Natural killer cell (primary cell): ENCODE data around the gene CFAP251. TPM values are rescaled to one million over a fixed set of nuclear protein-coding genes. Genes with fewer than 3 reads are reported as not detected.

Experiments
- ATAC-seq, 3 donors: fragments of 150-1000 bp in 2 of 3; fragments of 200-7000 bp in 1 of 3; cut with Tn5 transposase; 1 replicate in 1 of 3; 2 replicates in 2 of 3; pipeline ENCODE4 v1.10.0; 2021; ENCODE audit warnings: mild to moderate bottlenecking in 2 of 3, moderate library complexity in 2 of 3
- DNase-seq, 2 donors: peaks; one replicate each; pipeline versions ENCODE4 v3.0.0 to v3.0.0-alpha.2; 2013 to 2021; ENCODE audit warnings: mixed read lengths in 1 of 2
- H3K27ac ChIP-seq: one replicate; pipeline ENCODE4 v1.5.1; 2013; ENCODE audit warnings: mild to moderate bottlenecking, low read length
- H3K27me3 ChIP-seq: one replicate; pipeline ENCODE4 v1.6.1; 2013; ENCODE audit warnings: low read length; ENCODE audit not compliant: control insufficient read depth, insufficient read depth
- H3K36me3 ChIP-seq: one replicate; pipeline ENCODE4 v1.6.1; 2013; ENCODE audit warnings: low read length; ENCODE audit not compliant: control insufficient read depth, insufficient read depth
- H3K4me1 ChIP-seq: one replicate; pipeline ENCODE4 v1.6.1; 2013; ENCODE audit warnings: low read length; ENCODE audit not compliant: control insufficient read depth, insufficient read depth
- H3K4me3 ChIP-seq: one replicate; pipeline ENCODE4 v1.5.1; 2013; ENCODE audit warnings: low read length
- H3K9me3 ChIP-seq: one replicate; pipeline ENCODE4 v1.6.1; 2013; ENCODE audit warnings: low read length; ENCODE audit not compliant: control insufficient read depth, insufficient read depth
- H3K27ac Mint-ChIP-seq, 2 donors: one replicate each; pipeline ENCODE4 v1.8.0; 2022; ENCODE audit warnings: mild to moderate bottlenecking in 2 of 2, mixed read lengths in 2 of 2, moderate library complexity in 1 of 2
- H3K27me3 Mint-ChIP-seq, 2 donors: one replicate each; pipeline ENCODE4 v1.8.0; 2022; ENCODE audit warnings: low read depth in 2 of 2, mixed read lengths in 2 of 2
- H3K36me3 Mint-ChIP-seq: one replicate; pipeline ENCODE4 v1.8.0; 2022; ENCODE audit warnings: mixed read lengths
- H3K4me1 Mint-ChIP-seq, 2 donors: one replicate each; pipeline ENCODE4 v1.8.0; 2022; ENCODE audit warnings: mixed read lengths in 2 of 2
- H3K4me3 Mint-ChIP-seq: one replicate; pipeline ENCODE4 v1.8.0; 2022; ENCODE audit warnings: mild to moderate bottlenecking, moderate library complexity, mixed read lengths
- H3K9me3 Mint-ChIP-seq, 2 donors: one replicate each; pipeline ENCODE4 v1.8.0; 2022; ENCODE audit warnings: mixed read lengths in 2 of 2
- CTCF ChIP-seq: fragments of 200-600 bp; IDR thresholded peaks from one replicate; pipeline ENCODE4 v1.8.0; 2022; ENCODE audit warnings: antibody characterized with exemption
- WGBS: methylation state at CpG from one replicate; pipeline ENCODE4 v1.1.7; 2013; ENCODE audit warnings: missing lambda C conversion rate; ENCODE audit not compliant: insufficient coverage; 5-methylcytosine and 5-hydroxymethylcytosine counted together
- intact Hi-C: fragments of 100-400 bp; cut with micrococcal nuclease; formaldehyde crosslinking; loops from one replicate; pipeline ENCODE4 v1.14.2; 2022
- total RNA-seq, 4 donors: library from RNA; stranded (reverse); fragments of 120-200 nt in 1 of 4; gene quantifications; one replicate each; pipeline versions ENCODE4 v1.2.3 to v1.2.4, GENCODE V29; 2013 to 2022

The CFAP251 gene
- total RNA-seq, 3 donors from 2014 or later (not counting 1 experiment from before 2014, with no cell fraction given), result 0.59 to 0.80 (median 0.59) TPM

DNA sequence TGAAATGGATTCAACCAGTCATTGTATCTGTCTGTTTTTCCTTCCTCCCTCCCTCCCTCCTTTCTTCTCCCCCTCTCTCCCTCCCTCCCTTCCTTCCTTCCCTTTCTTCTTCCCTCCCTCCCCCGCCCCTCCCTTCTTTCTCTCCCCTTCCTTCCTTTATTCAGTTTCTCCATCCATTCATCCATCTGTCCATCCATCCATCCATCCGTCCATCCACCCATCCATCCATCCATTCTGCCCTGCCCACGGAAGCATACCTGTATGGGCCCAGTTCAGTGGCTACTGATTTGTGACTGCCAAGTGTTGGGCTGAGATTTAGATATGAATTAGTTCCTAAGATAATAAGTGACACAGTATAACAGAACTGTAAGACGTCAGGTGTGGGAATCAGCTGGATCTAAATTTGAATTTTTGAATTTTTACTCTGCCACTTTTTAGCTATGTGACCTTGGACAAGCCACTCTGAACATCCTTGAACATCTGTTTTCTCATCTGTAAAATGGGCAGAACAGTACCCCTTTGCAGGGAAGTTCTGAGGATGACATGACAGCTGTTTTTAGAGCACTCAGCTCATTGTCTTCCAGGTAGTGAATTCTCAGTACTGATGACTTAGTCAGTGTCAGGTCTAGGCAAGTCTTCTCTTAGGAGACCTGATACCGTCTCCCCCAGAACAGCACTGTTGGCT, 42.9 kb downstream of the CFAP251 start:
- no peak overlapping the region for H3K4me3 ChIP-seq
- no peaks in the 10 kb centered on the region for H3K9me3 ChIP-seq
- H3K4me1 ChIP-seq, result no peaks in the 10 kb centered on the region
- no peak for TF ChIP-seq CTCF
- Mint-ChIP-seq H3K36me3 (no peaks in the 10 kb centered on the region), H3K27me3 (no peaks in the 10 kb centered on the region), H3K27ac (no peak overlapping the region), H3K4me1 (no peaks in the 10 kb centered on the region), H3K4me3 (no peak overlapping the region), H3K9me3 (no peaks in the 10 kb centered on the region)
- DNase-seq (no peak), ATAC-seq (no peak)
- no peaks in the 10 kb centered on the region for H3K36me3 ChIP-seq
- no peak overlapping the region for H3K27ac ChIP-seq
- intact Hi-C loops, result no loop called here
- no peaks in the 10 kb centered on the region for H3K27me3 ChIP-seq
- WGBS, result 87% methylated on average over 5 of the region's 5 CpGs

DNA sequence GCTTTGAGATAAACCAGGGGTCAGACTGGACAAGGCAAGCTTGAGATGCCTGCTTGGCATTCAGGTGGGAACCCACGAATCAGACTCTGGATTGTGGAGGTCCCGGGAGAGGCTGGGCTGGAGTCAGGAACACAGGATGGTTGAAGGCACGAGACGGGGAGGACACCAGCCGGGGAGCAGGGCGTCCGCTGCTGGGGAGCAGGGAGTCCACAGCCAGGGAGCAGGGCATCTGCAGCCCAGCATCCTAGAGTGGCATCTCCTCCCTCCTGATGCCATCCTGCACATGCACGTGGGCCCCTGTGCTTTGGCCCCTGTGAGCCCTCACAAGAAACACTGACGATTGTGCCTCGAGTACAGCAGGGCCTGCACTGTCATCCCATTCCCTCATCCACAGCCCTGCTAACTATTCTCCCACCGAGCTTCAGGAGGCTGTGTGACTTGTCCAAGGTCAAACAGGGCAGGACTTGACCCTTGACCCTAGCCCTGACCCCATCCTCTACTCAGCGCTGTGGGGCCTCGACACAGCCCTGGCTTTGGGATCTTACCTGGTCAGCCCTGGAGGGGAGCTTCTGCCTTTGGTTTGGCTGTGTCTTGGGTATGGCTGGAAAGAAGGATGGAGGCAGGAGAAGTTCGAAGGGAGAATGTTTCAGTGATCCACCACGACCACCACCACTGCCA, 45.1 kb downstream of the CFAP251 start:
- Mint-ChIP-seq H3K4me3 (no peak overlapping the region), H3K27me3 (no peaks in the 10 kb centered on the region), H3K4me1 (no peaks in the 10 kb centered on the region), H3K36me3 (no peaks in the 10 kb centered on the region), H3K27ac (no peak overlapping the region), H3K9me3 (no peaks in the 10 kb centered on the region)
- no peak for DNase-seq
- ATAC-seq, result no peak
- no peaks in the 10 kb centered on the region for H3K36me3 ChIP-seq
- no peak overlapping the region for H3K27ac ChIP-seq
- WGBS, result 85% methylated on average over 13 of the region's 15 CpGs
- no peaks in the 10 kb centered on the region for H3K9me3 ChIP-seq
- no peak for TF ChIP-seq CTCF
- intact Hi-C loops, result no loop called here
- no peak overlapping the region for H3K4me3 ChIP-seq
- H3K27me3 ChIP-seq, result no peaks in the 10 kb centered on the region
- peaks cover 3% of the 10 kb centered on the region for H3K4me1 ChIP-seq

GRCh38 chr12:121964813-121965643, 46.6 kb downstream of the CFAP251 start:
- Mint-ChIP-seq H3K27me3 (no peaks in the 10 kb centered on the region), H3K36me3 (no peaks in the 10 kb centered on the region), H3K4me1 (no peaks in the 10 kb centered on the region), H3K9me3 (no peaks in the 10 kb centered on the region), H3K4me3 (no peak overlapping the region), H3K27ac (no peak overlapping the region)
- Histone ChIP-seq H3K36me3 (no peaks in the 10 kb centered on the region), H3K4me1 (peaks cover 12% of the 10 kb centered on the region), H3K4me3 (no peak overlapping the region), H3K9me3 (no peaks in the 10 kb centered on the region), H3K27ac (no peak overlapping the region), H3K27me3 (no peaks in the 10 kb centered on the region)
- intact Hi-C loops, result no loop called here
- TF ChIP-seq CTCF, result no peak
- DNase-seq, result no peak
- no peak for ATAC-seq
- WGBS, result 84% methylated on average over 7 of the region's 9 CpGs
